PC-9 (cell line): Measurements from ENCODE around the gene DISC1.

Experiments used
- CTCF ChIP-seq: fragments of 200-600 bp; sonication (generic); conservative IDR thresholded peaks from 2 replicates; pipeline ENCODE4 v1.6.1; 2017; ENCODE audit warnings: mixed run types, antibody characterized with exemption, mild to moderate bottlenecking, moderate library complexity
- EZH2 ChIP-seq: fragments of 200-600 bp; sonication (generic); IDR thresholded peaks from 2 replicates; pipeline ENCODE4 v1.8.0; 2017; ENCODE audit warnings: antibody characterized with exemption, low read depth

- TF ChIP-seq CTCF (no peak), EZH2 (no peak)
Observed at GRCh38 chr1:231808990-231809389, 182.4 kb downstream of the DISC1 start.
